Fibroblast of pulmonary artery (primary cell): ENCODE results near the gene NXPH4.

Experiments used
- DNase-seq: peaks from one replicate; pipeline ENCODE4 v3.0.0-alpha.2; 2010; ENCODE audit warnings: low read depth
- H3K4me3 ChIP-seq: replicated peaks from 2 replicates; pipeline ENCODE4 v1.5.1; 2011; ENCODE audit warnings: low read depth, mild to moderate bottlenecking, control low read depth, low read length, moderate library complexity
- TF ChIP-seq, protein P1 (sequence below): IDR thresholded peaks from 2 replicates; pipeline ENCODE4 v1.5.1; 2011; ENCODE audit warnings: mild to moderate bottlenecking, control low read depth, low read length, inconsistent platforms; ENCODE audit errors: missing control alignments

Gene NXPH4

DNA sequence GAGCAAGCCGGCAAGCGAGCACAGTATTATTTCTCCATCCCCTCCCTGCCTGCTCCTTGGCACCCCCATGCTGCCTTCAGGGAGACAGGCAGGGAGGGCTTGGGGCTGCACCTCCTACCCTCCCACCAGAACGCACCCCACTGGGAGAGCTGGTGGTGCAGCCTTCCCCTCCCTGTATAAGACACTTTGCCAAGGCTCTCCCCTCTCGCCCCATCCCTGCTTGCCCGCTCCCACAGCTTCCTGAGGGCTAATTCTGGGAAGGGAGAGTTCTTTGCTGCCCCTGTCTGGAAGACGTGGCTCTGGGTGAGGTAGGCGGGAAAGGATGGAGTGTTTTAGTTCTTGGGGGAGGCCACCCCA is 3.9 kb upstream of the NXPH4 start:
- DNase-seq, result no peak
- TF ChIP-seq, protein P1, sequence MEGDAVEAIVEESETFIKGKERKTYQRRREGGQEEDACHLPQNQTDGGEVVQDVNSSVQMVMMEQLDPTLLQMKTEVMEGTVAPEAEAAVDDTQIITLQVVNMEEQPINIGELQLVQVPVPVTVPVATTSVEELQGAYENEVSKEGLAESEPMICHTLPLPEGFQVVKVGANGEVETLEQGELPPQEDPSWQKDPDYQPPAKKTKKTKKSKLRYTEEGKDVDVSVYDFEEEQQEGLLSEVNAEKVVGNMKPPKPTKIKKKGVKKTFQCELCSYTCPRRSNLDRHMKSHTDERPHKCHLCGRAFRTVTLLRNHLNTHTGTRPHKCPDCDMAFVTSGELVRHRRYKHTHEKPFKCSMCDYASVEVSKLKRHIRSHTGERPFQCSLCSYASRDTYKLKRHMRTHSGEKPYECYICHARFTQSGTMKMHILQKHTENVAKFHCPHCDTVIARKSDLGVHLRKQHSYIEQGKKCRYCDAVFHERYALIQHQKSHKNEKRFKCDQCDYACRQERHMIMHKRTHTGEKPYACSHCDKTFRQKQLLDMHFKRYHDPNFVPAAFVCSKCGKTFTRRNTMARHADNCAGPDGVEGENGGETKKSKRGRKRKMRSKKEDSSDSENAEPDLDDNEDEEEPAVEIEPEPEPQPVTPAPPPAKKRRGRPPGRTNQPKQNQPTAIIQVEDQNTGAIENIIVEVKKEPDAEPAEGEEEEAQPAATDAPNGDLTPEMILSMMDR, result no peak
- no peak overlapping the region for H3K4me3 ChIP-seq

DNA sequence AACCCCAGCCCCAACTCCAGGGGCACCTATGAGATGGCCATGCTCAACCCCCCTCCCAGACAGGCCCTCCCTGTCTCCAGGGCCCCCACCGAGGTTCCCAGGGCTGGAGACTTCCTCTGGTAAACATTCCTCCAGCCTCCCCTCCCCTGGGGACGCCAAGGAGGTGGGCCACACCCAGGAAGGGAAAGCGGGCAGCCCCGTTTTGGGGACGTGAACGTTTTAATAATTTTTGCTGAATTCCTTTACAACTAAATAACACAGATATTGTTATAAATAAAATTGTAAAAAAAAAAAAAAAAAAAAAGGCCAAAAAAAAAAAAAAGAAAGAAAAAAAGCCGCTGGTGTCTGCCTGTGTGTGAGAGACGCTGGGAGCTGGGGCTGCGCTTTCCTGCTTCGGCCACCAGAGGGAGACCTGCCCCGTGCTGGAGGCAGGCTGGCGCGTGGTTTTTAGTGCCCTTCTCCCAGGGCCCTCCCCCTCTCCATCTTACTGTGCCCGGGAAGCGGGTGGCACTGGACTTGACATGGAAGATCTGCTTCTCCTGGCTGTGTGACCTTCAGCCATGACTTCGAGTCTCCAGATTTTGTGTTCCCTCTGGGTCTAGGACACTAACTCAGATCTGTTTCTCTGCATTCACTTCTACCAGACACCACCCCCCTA is 3.4 kb upstream of the NXPH4 start:
- DNase-seq, result peak; percentile 87
- TF ChIP-seq, protein P1, result peak; percentile 88
- no peak overlapping the region for H3K4me3 ChIP-seq

DNA sequence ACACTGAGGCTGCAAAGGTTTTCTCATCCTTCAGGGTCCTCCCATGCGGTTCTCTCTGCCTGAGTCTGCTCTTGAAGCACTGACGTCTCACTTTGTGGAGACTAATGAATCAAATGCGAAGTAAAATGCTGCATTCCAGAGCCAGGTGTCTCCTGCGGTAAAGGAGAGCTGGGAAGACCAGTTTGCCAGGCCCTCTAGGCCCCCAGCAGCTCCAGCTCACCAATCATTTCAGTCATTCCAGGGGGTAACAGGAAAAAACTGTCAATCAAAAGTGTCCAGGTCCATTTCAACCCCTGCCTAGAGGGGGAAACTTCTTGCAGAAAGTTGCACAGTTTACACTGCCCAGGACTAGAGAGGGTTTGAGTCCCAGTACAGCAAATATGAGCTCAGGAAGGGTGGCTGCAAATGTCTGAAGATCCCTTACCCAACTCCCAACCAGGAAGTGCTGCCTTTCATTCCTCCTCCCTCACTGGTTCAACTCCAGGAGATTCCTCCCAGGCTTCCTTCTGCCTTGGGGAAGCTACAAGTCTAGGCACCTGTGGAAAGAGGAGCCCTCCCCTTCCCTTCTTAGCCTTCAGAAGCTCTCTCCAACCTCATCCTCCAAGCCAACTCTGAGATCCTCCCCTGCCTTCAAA is 2.7 kb upstream of the NXPH4 start:
- H3K4me3 ChIP-seq, result no peak overlapping the region
- DNase-seq, result no peak
- TF ChIP-seq, protein P1, result no peak

DNA sequence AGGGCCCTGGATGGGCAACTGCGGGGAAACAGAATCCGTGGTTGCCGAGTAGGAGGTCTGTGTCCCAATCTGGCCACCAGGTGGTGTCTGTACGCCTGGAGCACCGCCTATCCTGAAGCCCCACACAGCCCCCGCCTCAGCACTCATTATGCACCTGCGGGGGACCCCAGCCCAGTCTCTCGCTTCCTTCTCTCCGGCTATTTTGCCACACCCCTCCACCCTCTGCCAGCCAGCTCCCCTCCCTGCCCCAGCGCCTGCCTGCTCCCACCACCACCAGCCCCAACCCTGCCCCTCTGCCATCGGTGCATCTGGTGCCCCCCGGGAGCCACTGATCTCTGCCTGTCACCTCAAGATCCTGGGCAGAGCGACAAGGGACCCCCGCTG is 2.2 kb upstream of the NXPH4 start:
- TF ChIP-seq, protein P1, result peak; percentile 72
- H3K4me3 ChIP-seq, result no peak overlapping the region
- peak; percentile 61 for DNase-seq

DNA sequence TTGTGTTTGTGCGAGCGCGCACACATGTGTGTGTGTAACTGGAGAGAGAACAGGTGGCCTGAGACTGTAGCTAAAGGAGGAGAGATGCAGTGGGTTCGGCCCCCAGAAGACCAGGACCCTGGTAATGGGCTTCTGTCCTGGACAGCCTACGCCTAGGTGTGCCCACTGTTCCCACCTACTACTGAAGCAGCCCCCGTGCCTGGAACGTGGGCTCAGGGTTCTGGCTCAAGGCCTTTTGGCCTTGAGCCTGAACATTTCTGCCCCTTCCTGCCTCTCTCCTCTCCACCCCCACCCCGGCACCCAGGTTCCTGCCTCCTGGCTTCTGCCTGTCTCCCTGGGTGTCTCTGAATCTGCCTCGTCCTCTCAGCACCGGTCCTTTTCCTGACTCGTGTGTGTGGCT is 1.5 kb upstream of the NXPH4 start:
- no peak overlapping the region for H3K4me3 ChIP-seq
- no peak for DNase-seq
- TF ChIP-seq, protein P1, result no peak

DNA sequence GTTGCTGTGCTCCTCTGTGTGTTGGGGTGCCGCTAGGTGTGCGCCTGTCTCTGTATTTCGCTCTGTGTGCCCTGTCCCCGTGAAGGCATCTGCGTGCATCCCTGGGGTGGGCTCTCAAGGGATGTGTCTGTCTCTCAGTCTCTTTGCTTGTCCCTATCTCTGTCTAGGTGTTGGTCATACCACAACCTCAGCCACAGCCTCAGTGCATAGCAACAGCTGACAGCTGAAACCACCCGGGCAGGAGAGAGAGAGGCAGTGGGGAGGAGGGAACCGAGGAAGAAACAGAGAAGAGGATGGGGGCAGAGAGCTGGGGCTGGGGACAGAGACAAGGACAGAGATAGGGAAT is 953 bp upstream of the NXPH4 start:
- H3K4me3 ChIP-seq, result no peak overlapping the region
- no peak for DNase-seq

More for the DNA sequence above, 953 bp upstream of the NXPH4 start:
- TF ChIP-seq, protein P1, result no peak
